ENCODE results near the gene TMPRSS6. TPM values are rescaled to one million over a fixed set of nuclear protein-coding genes. Genes with fewer than 3 reads are reported as not detected.
"Not testable (repeated sequence)": the region's sequence is repeated elsewhere in the genome, so short reads cannot be mapped to it uniquely, and the experiment has no call there.

TMPRSS6 gene
- total RNA-seq, 1 donor from 2014 or later: not detected

GRCh38 chr22:37077802-37078448 lies 31.6 kb downstream of the TMPRSS6 start:
- TF ChIP-seq CTCF (IDR thresholded peaks at IDR 0.05; ENCODE audit: insufficient read depth, low read length, poor library complexity, severe bottlenecking): peak; percentile 99
- Histone ChIP-seq H3K36me3 (ENCODE audit: control insufficient read depth, insufficient read depth, low read length) (no peaks in the 10 kb centered on the region), H3K27me3 (ENCODE audit: control insufficient read depth, insufficient read depth, low read length) (peaks cover 32% of the 10 kb centered on the region), H3K4me3 (ENCODE audit: low read depth, low read length) (no peak overlapping the region)
- no peak for DNase-seq (ENCODE audit: low read depth)

GRCh38 chr22:37075822-37076433 lies 33.6 kb downstream of the TMPRSS6 start:
- no peak for DNase-seq (ENCODE audit: low read depth)
- Histone ChIP-seq H3K27me3 (ENCODE audit: control insufficient read depth, insufficient read depth, low read length) (peaks cover 39% of the 10 kb centered on the region), H3K4me3 (ENCODE audit: low read depth, low read length) (no peak overlapping the region), H3K36me3 (ENCODE audit: control insufficient read depth, insufficient read depth, low read length) (no peaks in the 10 kb centered on the region)
- TF ChIP-seq CTCF (IDR thresholded peaks at IDR 0.05; ENCODE audit: insufficient read depth, low read length, poor library complexity, severe bottlenecking): no peak

- Histone ChIP-seq H3K27me3 (ENCODE audit: control insufficient read depth, insufficient read depth, low read length) (peaks cover 47% of the 10 kb centered on the region), H3K36me3 (ENCODE audit: control insufficient read depth, insufficient read depth, low read length) (no peaks in the 10 kb centered on the region), H3K4me3 (ENCODE audit: low read depth, low read length) (no peak overlapping the region)
- TF ChIP-seq CTCF (IDR thresholded peaks at IDR 0.05; ENCODE audit: insufficient read depth, low read length, poor library complexity, severe bottlenecking): no peak
- no peak for DNase-seq (ENCODE audit: low read depth)
These were observed 34.5 kb downstream of the TMPRSS6 start for GRCh38 chr22:37075046-37075445.

- Histone ChIP-seq H3K27me3 (ENCODE audit: control insufficient read depth, insufficient read depth, low read length) (peaks cover 48% of the 10 kb centered on the region), H3K4me3 (ENCODE audit: low read depth, low read length) (no peak overlapping the region), H3K36me3 (ENCODE audit: control insufficient read depth, insufficient read depth, low read length) (no peaks in the 10 kb centered on the region)
- no peak for TF ChIP-seq CTCF (IDR thresholded peaks at IDR 0.05; ENCODE audit: insufficient read depth, low read length, poor library complexity, severe bottlenecking)
- no peak for DNase-seq (ENCODE audit: low read depth)
These were observed 35.0 kb downstream of the TMPRSS6 start for GRCh38 chr22:37074537-37074936.

- Histone ChIP-seq H3K27me3 (ENCODE audit: control insufficient read depth, insufficient read depth, low read length) (peaks cover 62% of the 10 kb centered on the region), H3K4me3 (ENCODE audit: low read depth, low read length) (no peak overlapping the region), H3K36me3 (ENCODE audit: control insufficient read depth, insufficient read depth, low read length) (no peaks in the 10 kb centered on the region)
- DNase-seq (ENCODE audit: low read depth): no peak
- TF ChIP-seq CTCF (IDR thresholded peaks at IDR 0.05; ENCODE audit: insufficient read depth, low read length, poor library complexity, severe bottlenecking): no peak
These were observed 36.8 kb downstream of the TMPRSS6 start for GRCh38 chr22:37072673-37073072.

- H3K27me3 ChIP-seq (ENCODE audit: control insufficient read depth, insufficient read depth, low read length): peaks cover 62% of the 10 kb centered on the region
- H3K4me3 ChIP-seq (ENCODE audit: low read depth, low read length); DNase-seq (ENCODE audit: low read depth); H3K36me3 ChIP-seq (ENCODE audit: control insufficient read depth, insufficient read depth, low read length): not testable (repeated sequence)
These were observed 37.5 kb downstream of the TMPRSS6 start for GRCh38 chr22:37071850-37072592.

Data from kidney epithelial cell (primary cell).